OCI-LY3 (cell line): Measurements from ENCODE around the gene FASTK.

ENCODE experiments used
- CTCF ChIP-seq: fragments of 200-600, 300-600 bp; sonication (generic); IDR thresholded peaks from 2 replicates; pipeline ENCODE4 v1.5.1; 2014; ENCODE audit warnings: antibody characterized with exemption, low read length, low read depth
- EZH2phosphoT487 ChIP-seq: fragments of 200-600 bp; shearing (Covaris generic); IDR thresholded peaks from 2 replicates; pipeline ENCODE4 v1.6.1; 2018; ENCODE audit warnings: antibody characterized with exemption, mixed run types, low read depth

- TF ChIP-seq CTCF: no peak
- TF ChIP-seq EZH2phosphoT487: no peak
These were observed 24.3 kb downstream of the FASTK start for GRCh38 chr7:151056283-151056665.
